GM18909 (cell line): ENCODE data around the gene TSN.
"Not testable (repeated sequence)": the region's sequence is repeated elsewhere in the genome, so short reads cannot be mapped to it uniquely, and the experiment has no call there.

ENCODE experiments used
- ATAC-seq: cut with Tn5 transposase; IDR thresholded peaks from one replicate; pipeline ENCODE4 v1.9.1; 2021; ENCODE audit warnings: mild to moderate bottlenecking; ENCODE audit not compliant: unreplicated experiment, poor library complexity

TSN gene

DNA sequence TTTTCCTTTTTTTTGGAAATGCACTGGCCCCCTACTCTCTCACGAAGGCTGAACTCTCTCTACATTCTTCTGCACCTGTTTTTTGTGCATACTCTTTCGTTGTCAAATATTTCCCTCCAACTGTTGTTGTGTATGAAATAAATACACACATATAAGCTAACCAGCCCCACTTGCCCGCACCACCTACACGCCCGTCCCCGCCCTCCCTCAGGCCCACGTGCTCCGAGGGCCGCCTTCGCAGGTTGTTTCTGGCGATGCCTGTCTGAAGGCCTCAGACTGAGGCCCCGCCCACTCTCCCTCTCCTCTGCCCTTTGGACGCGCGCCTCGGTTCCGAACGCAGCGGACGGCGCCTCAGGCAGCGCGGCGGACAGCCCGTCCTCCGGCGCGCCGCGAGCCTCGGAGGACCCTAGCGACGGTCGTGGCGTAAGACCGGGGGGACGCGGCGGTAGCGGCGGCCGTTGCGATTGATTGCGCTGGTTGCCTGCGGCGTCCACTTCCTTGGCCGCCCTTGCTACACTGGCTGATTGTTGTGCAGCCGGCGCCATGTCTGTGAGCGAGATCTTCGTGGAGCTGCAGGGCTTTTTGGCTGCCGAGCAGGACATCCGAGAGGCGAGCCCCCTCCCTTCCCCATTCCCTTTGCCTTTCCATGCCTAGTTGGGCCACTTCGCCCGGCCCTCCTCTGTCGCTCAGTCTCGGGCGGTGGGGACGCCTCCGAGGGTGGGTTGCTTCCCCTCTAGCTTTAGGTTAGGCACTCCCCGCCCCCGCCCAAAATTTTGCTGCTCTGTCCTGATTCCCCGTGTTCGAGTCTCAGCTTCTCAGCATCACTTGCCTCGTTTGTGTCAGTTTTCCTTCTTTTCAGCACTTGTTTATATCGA lies at the start of gene TSN:
TSN (plus strand) TSS at position 415 of the 875 bp plus-strand sequence; CDS start at position 544, 129 bp downstream.
- ATAC-seq: peak; percentile 100

- ATAC-seq: no peak
Measured at GRCh38 chr2:121705958-121706357, 49.5 kb upstream of the TSN start.

DNA sequence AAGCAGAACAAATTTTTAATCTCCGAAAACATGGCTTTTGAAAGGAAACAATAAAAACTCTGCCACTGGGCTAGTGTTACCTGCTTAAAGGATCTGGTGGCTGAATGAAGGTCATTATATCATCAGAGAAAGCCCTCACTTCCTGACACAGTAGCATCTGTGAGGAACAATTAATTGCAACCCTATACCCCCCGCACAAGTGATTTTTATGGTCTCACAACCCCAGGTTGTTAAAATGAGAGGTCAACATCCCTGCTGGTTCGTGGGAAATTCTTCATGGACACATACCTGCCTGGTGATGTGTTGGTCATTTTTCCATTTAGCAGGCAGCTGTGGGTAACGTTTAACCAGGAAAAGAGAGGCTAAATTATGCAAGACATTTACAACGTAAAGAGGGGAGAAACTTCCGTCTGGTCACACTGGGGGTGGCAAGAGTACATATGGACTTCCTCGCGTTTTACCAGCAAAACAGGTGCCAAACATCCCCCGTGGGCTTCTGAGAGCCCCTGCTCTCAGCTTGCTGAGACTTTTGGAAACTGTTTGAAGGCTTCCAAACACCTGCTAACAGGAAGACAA lies 48.0 kb upstream of the TSN start:
- ATAC-seq: no peak

- ATAC-seq: no peak
Measured at GRCh38 chr2:121707920-121708361, 47.5 kb upstream of the TSN start.

DNA sequence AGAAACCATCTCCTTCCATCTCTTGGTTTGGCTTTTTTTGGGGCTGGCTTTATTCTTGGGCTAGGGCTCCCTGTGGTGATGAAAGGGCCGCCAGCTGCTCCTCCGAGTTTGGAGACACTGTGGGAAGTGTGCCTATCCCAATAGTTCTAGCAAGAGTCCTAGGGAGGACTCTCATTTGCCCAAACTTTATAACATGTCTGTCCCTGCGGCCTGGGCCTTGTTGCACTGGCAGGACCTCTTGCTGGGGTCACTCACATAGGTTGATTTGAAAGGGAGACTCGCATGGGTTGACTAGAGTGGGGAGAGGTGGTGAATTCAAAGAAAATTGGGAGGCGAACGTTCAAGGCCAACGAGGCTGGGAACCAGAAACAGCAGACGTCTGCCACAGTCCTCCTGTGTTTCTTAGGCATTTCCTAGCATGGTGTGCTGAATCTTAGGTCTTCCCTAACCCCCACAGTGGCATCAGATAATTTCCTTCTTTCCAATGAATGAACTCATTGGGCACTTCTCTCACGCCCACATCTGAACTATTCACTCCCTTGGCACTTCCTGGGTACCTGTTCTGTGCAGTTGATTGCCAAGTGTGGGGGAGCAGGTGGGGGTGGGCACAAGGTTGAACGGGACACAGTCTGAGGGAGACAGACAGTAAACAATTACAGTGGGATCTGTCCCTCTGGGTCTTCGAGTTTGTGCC lies 45.5 kb upstream of the TSN start:
- ATAC-seq: no peak

DNA sequence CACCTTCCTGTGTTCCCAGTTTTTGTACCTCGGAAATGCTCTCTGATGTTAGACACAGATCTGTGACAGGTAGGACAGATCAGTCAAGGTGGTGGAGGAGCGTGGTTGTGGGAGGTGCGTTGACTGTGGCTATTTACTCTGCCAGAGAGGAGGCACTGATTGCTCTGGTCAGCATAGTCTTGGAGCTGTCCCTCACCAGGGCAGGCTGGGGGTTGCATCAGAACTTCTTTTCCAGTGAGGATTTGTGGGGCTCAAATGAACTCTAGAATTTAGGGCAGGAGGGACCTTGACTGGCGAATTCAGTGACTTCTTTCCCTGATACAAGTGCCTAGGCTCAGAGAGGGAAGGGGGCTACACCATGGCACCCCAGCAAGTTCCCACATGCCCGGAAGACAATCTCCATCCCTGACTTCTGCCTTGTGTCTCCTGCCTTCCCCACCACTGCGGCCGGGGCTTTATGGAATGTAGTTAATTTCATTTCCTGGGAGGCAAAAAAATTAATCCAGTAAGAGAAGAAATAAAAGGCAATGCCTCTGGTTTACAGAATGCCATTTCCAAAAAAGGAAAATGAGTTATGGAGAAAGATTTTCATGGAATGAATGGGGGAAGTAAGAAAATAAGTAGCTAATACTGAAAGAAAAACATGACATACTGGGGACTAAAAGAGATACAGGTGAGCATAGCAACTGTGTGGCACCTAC lies 44.8 kb upstream of the TSN start:
- no peak for ATAC-seq

- not testable (repeated sequence) for ATAC-seq
Measured at GRCh38 chr2:121711481-121711880, 44.0 kb upstream of the TSN start.

DNA sequence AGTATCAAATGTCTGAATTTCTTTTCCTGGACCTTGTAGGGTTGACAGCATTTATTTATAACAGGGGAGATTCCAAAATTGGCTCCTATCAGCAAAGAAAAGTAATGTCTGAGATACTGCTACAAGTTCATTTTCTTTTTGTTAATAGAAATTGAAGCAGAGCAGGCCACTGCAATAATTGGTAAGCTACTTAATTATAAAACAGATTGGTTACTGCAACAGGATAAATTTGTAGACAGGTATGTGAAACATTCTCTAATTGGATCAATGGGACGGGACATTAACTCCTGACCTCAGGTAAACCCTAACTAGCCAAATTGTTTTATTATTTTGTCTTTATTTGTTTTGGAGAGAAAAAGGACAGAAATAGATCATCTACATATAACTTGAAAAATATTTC lies 39.3 kb upstream of the TSN start:
- no peak for ATAC-seq

GRCh38 chr2:121717529-121717928 lies 37.9 kb upstream of the TSN start:
- ATAC-seq: no peak

DNA sequence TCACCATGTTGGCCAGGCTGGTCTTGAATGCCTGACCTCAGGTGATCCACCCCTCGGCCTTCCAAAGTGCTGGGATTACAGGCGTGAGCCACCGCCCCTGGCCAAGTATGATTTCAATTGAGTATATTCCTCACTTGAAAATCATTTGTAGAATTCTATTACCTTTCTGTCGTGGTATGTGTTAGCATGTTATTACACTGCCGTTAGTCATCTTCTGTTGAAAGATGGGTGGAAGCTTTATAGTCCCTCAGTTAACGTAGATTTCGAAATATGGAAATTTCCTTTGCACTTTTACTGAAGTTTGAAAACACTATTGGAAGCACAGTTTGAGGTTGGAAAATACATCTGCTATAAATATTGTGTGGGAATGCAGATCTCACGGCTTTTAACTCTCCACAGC lies 33.5 kb upstream of the TSN start:
- ATAC-seq: no peak

DNA sequence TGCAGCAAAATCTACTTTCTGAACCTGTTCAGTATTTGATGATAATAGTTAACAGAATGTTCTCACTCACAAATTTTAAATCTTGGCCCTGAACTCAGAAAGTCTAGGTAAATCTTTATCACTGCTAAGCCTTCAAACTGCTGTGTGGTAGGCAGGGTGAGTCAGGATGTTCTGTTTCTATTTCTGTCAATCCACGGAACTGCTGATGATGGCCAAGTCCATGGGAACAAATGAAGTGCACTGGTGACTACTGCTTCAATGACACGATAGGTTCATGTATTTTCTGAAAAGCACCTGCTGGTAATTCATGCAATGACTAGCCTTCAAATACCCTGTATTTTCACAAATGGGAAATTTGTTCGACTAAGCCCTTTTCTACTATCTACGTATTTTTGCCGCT lies 33.0 kb upstream of the TSN start:
- ATAC-seq: no peak

DNA sequence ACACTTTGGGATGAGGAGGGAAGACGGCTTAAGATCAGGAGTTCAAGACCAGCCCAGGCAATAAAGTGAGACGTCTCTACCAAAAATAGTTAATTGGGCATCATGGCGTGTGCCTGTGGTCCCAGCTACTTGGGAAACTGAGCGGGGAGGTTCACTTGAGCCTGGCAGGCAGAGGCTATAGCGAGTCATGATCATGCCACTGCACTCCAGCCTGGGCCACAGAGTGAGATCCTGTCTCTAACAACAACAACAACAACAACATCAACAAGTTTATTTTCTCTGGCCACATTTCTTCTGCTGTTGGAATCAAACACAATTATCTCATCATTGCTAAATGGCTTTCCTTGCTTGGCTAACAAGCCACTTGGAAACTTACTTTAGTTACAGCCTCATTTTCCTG lies 32.1 kb upstream of the TSN start:
- ATAC-seq: no peak

DNA sequence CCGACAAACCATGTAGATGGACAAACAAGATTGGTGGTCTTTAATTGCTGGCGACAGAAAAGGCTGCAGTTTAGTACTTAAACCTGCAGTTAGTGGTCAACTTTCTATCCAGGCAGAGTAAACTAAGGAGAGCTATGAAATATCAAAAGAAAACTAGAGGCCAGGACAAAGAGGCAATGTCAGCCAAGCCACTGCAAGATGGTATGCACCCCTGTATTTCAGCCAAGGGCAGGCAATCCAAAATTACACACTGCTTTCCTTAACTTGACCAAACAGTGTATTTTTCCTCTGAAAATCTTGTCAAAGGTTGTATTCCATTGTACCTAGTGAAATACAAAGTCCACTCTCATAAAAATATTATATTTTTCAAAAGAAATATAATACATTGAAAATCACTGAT lies 28.1 kb upstream of the TSN start:
- no peak for ATAC-seq

- ATAC-seq: no peak
Measured at GRCh38 chr2:121727950-121728349, 27.5 kb upstream of the TSN start.

- no peak for ATAC-seq
Measured at GRCh38 chr2:121731366-121731765, 24.1 kb upstream of the TSN start.

- ATAC-seq: not testable (repeated sequence)
Measured at GRCh38 chr2:121734544-121734943, 20.9 kb upstream of the TSN start.

- no peak for ATAC-seq
Measured at GRCh38 chr2:121735518-121736074, 19.9 kb upstream of the TSN start.

DNA sequence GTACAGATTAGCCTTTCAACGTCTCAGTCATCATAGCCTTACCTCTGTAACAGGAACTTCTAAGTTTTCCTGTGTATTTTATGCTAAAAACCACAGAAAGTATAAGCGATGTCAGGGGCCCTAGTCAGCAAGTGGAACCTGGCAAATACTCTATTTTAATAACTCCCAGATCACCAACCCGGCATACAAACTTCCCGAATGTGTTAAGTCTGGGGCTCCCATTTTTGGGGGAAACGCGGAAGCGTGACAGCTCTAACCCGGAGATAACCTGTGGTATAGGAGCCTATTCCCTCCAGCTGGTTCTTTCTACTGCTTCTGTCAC lies 19.4 kb upstream of the TSN start:
- ATAC-seq: no peak

DNA sequence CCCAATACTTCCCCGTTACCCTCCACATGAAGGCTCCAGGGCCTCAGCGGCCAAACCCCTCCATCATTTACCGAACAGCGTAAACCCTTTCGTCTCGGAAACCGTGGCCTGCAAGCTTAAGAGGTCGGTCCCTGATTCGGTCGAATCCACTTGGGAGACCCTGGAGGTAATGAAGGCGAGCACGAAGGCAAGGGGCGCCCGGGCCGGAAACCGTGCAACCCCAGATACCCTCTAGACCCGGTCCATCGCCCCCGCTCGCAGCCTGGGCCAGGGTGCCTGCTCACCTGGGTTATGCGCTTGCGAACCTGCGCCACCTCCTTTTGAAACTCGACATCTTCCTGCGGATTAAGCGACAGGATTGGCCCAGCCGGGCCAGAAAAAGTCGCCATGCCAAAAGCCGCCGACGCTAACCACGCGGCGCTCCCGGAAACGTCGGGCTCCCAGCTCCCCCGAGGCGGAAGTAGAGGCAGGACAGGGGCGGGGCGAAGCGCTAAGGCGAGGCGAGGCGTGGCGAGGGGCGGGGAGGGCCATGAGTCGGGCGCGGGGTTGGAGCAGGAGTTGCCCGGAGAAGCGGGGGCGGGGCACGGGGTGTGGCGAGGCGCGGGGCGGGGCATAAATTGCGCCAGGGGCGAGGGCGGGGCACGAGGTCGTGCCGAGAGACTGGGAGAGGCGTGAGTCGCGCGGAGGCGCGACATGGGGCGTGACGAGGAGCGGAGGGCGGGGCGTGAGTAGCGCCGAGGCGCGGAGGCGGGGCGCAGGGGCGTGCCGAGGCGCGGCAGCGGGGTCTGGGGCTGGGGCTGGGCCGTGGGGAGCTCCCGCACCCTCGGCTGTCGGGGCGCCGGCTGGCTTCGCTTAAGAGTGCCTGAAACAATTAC lies 18.8 kb upstream of the TSN start, which contains the start of gene NIFK:
NIFK (minus strand) TSS at position 414 of the 875 bp plus-strand sequence; CDS start at position 389, 25 bp downstream.
- peak; percentile 94 for ATAC-seq
